Psoas muscle (tissue), 8 donors: ENCODE results near the gene OPRM1. TPM values are rescaled to one million over a fixed set of nuclear protein-coding genes. Genes with fewer than 3 reads are reported as not detected.

ENCODE experiments used
- ATAC-seq, 4 donors: fragments of 200-7000 bp; cut with Tn5 transposase; one replicate each; pipeline ENCODE4 v1.9.1; 2020; ENCODE audit warnings: moderate library complexity in 3 of 4, mild to moderate bottlenecking in 2 of 4
- DNase-seq, 2 donors: peaks; one replicate each; pipeline ENCODE4 v3.0.0-alpha.2; 2020
- H3K27ac ChIP-seq: fragments of 200-600 bp; one replicate; pipeline ENCODE4 v1.8.0; 2022
- H3K27me3 ChIP-seq, 3 donors: fragments of 200-600 bp in 1 of 3; one replicate each; pipeline versions ENCODE4 v1.6.1 to v1.8.0; 2013 to 2022; ENCODE audit warnings: low read length in 2 of 3, mild to moderate bottlenecking in 2 of 3, moderate library complexity in 1 of 3; ENCODE audit not compliant: insufficient read depth in 3 of 3
- H3K36me3 ChIP-seq, 2 donors: fragments of 200-600 bp in 1 of 2; one replicate each; pipeline versions ENCODE4 v1.6.1 to v1.8.0; 2013 to 2022; ENCODE audit warnings: low read depth in 1 of 2, mild to moderate bottlenecking in 1 of 2, moderate library complexity in 1 of 2; ENCODE audit not compliant: insufficient read depth in 1 of 2
- H3K4me1 ChIP-seq: fragments of 200-600 bp; one replicate; pipeline ENCODE4 v1.8.0; 2022
- H3K4me3 ChIP-seq: fragments of 200-600 bp; one replicate; pipeline ENCODE4 v1.8.0; 2022; ENCODE audit warnings: mild to moderate bottlenecking
- H3K9me3 ChIP-seq: fragments of 200-600 bp; one replicate; pipeline ENCODE4 v1.8.0; 2022
- CTCF ChIP-seq: fragments of 200-600 bp; IDR thresholded peaks from one replicate; pipeline ENCODE4 v1.8.0; 2022; ENCODE audit warnings: antibody characterized with exemption
- WGBS, 3 donors: extraction: QIAGEN DNeasy Blood & Tissue Kit; methylation state at CpG; one replicate each; pipeline versions ENCODE4 v1.1.6 to v1.1.7; 2013; 5-methylcytosine and 5-hydroxymethylcytosine counted together
- intact Hi-C, 2 donors: fragments of 100-400 bp; cut with DNase I; formaldehyde crosslinking; loops; one replicate each; pipeline versions ENCODE4 v1.11.0 to v1.14.2; 2022
- polyA plus RNA-seq, 3 donors: library from polyadenylated mRNA; stranded (reverse); fragments of 200-250 nt; gene quantifications; one replicate each; pipeline ENCODE4 v1.2.3, GENCODE V29; 2013
- total RNA-seq, 4 donors: library from RNA; stranded (reverse); fragmentation: NEBNext Ultra II Directional in 2 of 4; extraction: Animal tissue kit (Norgen Biotek cat#: 25700) in 2 of 4; gene quantifications; one replicate each; pipeline versions ENCODE4 v1.2.1 to v1.2.4, GENCODE V29; 2021 to 2023
- donor health status: healthy with polysubstance abuse.
- donor health status: DM: no; HTN: no; CAD: no; lungs with moderate emphysema.
- donor health status: Bipolar disorder and iron deficiency.
- donor health status: healthy.
- donor health status: DM: yes; HTN: yes; CAD: no.
- donor health status: DM: no; HTN: no; CAD: no.
- donor health status: DM: no; HTN: no; CAD: no.
- donor health status: DM: yes; HTN: yes; CAD: no.

The OPRM1 gene
- total and polyA plus RNA-seq, 7 donors = not detected

- Histone ChIP-seq H3K36me3 (no peaks in the 10 kb centered on the region), H3K27me3 (no peaks in the 10 kb centered on the region), H3K9me3 (no peaks in the 10 kb centered on the region), H3K4me1 (no peaks in the 10 kb centered on the region), H3K4me3 (no peak overlapping the region), H3K27ac (no peak overlapping the region)
- intact Hi-C loops = no loop called here
- WGBS, 3 donors = 83 to 91% (median 90%) methylated on average over 2 of the region's 2 CpGs
- ATAC-seq (no peak), DNase-seq (no peak)
- no peak for TF ChIP-seq CTCF
These were observed 67.2 kb downstream of the OPRM1 start for GRCh38 chr6:154106251-154106650.

GRCh38 chr6:154111025-154111424 lies 72.0 kb downstream of the OPRM1 start:
- Histone ChIP-seq H3K36me3 (no peaks in the 10 kb centered on the region), H3K27me3 (no peaks in the 10 kb centered on the region), H3K27ac (no peak overlapping the region), H3K9me3 (no peaks in the 10 kb centered on the region), H3K4me3 (no peak overlapping the region), H3K4me1 (no peaks in the 10 kb centered on the region)
- WGBS, 3 donors = 86 to 92% (median 90%) methylated on average over 1 of the region's 1 CpG
- no peak for ATAC-seq
- no peak for TF ChIP-seq CTCF
- DNase-seq = no peak
- intact Hi-C loops = no loop called here

- H3K36me3 ChIP-seq = no peaks in the 10 kb centered on the region
- H3K4me1 ChIP-seq = no peaks in the 10 kb centered on the region
- intact Hi-C loops = no loop called here
- DNase-seq (no peak), ATAC-seq (no peak)
- 78 to 95% (median 84%) methylated on average over 2 of the region's 2 CpGs for WGBS, 3 donors
- no peaks in the 10 kb centered on the region for H3K27me3 ChIP-seq
- no peak for TF ChIP-seq CTCF
- H3K4me3 ChIP-seq = no peak overlapping the region
- H3K9me3 ChIP-seq = no peaks in the 10 kb centered on the region
- H3K27ac ChIP-seq = no peak overlapping the region
These were observed 73.3 kb downstream of the OPRM1 start for GRCh38 chr6:154112181-154112809.

GRCh38 chr6:154113392-154113791 lies 74.4 kb downstream of the OPRM1 start:
- intact Hi-C loops = no loop called here
- Histone ChIP-seq H3K27me3 (no peaks in the 10 kb centered on the region), H3K36me3 (no peaks in the 10 kb centered on the region), H3K9me3 (no peaks in the 10 kb centered on the region), H3K4me1 (no peaks in the 10 kb centered on the region), H3K27ac (no peak overlapping the region), H3K4me3 (no peak overlapping the region)
- ATAC-seq (no peak), DNase-seq (no peak)
- WGBS, 3 donors = 86 to 95% (median 90%) methylated on average over 3 of the region's 3 CpGs
- TF ChIP-seq CTCF = no peak

GRCh38 chr6:154117485-154117884 lies 78.4 kb downstream of the OPRM1 start:
- DNase-seq (no peak), ATAC-seq (no peak)
- Histone ChIP-seq H3K27ac (no peak overlapping the region), H3K27me3 (peaks cover 0 to 4% (median 0%) of the 10 kb centered on the region in 3 donors), H3K9me3 (no peaks in the 10 kb centered on the region), H3K36me3 (no peaks in the 10 kb centered on the region), H3K4me3 (no peak overlapping the region), H3K4me1 (no peaks in the 10 kb centered on the region)
- WGBS, 3 donors = 42 to 59% (median 52%) methylated on average over 4 of the region's 4 CpGs
- intact Hi-C loops = no loop called here
- no peak for TF ChIP-seq CTCF
